Dendritic cell treated with granulocyte-macrophage colony-stimulating factor and Interleukin-4, amounts not matched to agents 40 ng/mL and 50 ng/mL, for 4 days (primary cell): ENCODE results near the gene TP73.

Experiments used
- H3K27ac Mint-ChIP-seq: one replicate; pipeline ENCODE4 v1.8.0; 2022; ENCODE audit warnings: mild to moderate bottlenecking, mixed read lengths
- H3K27me3 Mint-ChIP-seq: one replicate; pipeline ENCODE4 v1.8.0; 2022; ENCODE audit warnings: mild to moderate bottlenecking, mixed read lengths
- H3K36me3 Mint-ChIP-seq: one replicate; pipeline ENCODE4 v1.8.0; 2022; ENCODE audit warnings: low read depth, mixed read lengths
- H3K4me1 Mint-ChIP-seq: one replicate; pipeline ENCODE4 v1.8.0; 2022; ENCODE audit warnings: low read depth, mixed read lengths
- H3K4me3 Mint-ChIP-seq: one replicate; pipeline ENCODE4 v1.8.0; 2022; ENCODE audit warnings: mild to moderate bottlenecking, moderate library complexity, mixed read lengths
- H3K9me3 Mint-ChIP-seq: one replicate; pipeline ENCODE4 v1.8.0; 2022; ENCODE audit warnings: mixed read lengths
- intact Hi-C: fragments of 100-400 bp; cut with micrococcal nuclease; formaldehyde crosslinking; loops from one replicate; pipeline ENCODE4 v1.15.0; 2022

TP73 gene

GRCh38 chr1:3774276-3774945 lies 122.1 kb downstream of the TP73 start:
- Mint-ChIP-seq H3K36me3 (peaks cover 14% of the 10 kb centered on the region), H3K4me3 (no peak overlapping the region), H3K27me3 (peaks cover 32% of the 10 kb centered on the region), H3K4me1 (peaks cover 42% of the 10 kb centered on the region), H3K27ac (no peak overlapping the region), H3K9me3 (no peaks in the 10 kb centered on the region)
- intact Hi-C loops: no loop called here

- Mint-ChIP-seq H3K36me3 (peaks cover 20% of the 10 kb centered on the region), H3K27ac (no peak overlapping the region), H3K4me3 (peak overlapping the region; percentile 34), H3K9me3 (no peaks in the 10 kb centered on the region), H3K4me1 (peaks cover 46% of the 10 kb centered on the region), H3K27me3 (peaks cover 32% of the 10 kb centered on the region)
- intact Hi-C loops: no loop called here
These were observed 122.7 kb downstream of the TP73 start for GRCh38 chr1:3774946-3775489.

GRCh38 chr1:3775490-3776230 lies 123.3 kb downstream of the TP73 start:
- intact Hi-C loops: no loop called here
- Mint-ChIP-seq H3K4me3 (peak overlapping the region; percentile 34), H3K9me3 (no peaks in the 10 kb centered on the region), H3K36me3 (peaks cover 26% of the 10 kb centered on the region), H3K27ac (peak overlapping the region; percentile 12), H3K27me3 (peaks cover 27% of the 10 kb centered on the region), H3K4me1 (peaks cover 46% of the 10 kb centered on the region)

- Mint-ChIP-seq H3K4me3 (no peak overlapping the region), H3K4me1 (peaks cover 45% of the 10 kb centered on the region), H3K9me3 (no peaks in the 10 kb centered on the region), H3K36me3 (peaks cover 34% of the 10 kb centered on the region), H3K27ac (peak overlapping the region; percentile 12), H3K27me3 (peaks cover 19% of the 10 kb centered on the region)
- intact Hi-C loops: no loop called here
These were observed 124.1 kb downstream of the TP73 start for GRCh38 chr1:3776231-3776961.

- Mint-ChIP-seq H3K4me1 (peaks cover 39% of the 10 kb centered on the region), H3K27me3 (peaks cover 12% of the 10 kb centered on the region), H3K9me3 (no peaks in the 10 kb centered on the region), H3K36me3 (peaks cover 41% of the 10 kb centered on the region), H3K4me3 (no peak overlapping the region), H3K27ac (no peak overlapping the region)
- intact Hi-C loops: no loop called here
These were observed 124.8 kb downstream of the TP73 start for GRCh38 chr1:3777078-3777547.

GRCh38 chr1:3777647-3778589 lies 125.6 kb downstream of the TP73 start:
- peaks cover 10% of the 10 kb centered on the region for H3K27me3 Mint-ChIP-seq
- no peaks in the 10 kb centered on the region for H3K9me3 Mint-ChIP-seq
- intact Hi-C loops: no loop called here

GRCh38 chr1:3778590-3779264 lies 126.4 kb downstream of the TP73 start:
- Mint-ChIP-seq H3K27me3 (peaks cover 3% of the 10 kb centered on the region), H3K4me1 (peaks cover 33% of the 10 kb centered on the region), H3K36me3 (peaks cover 57% of the 10 kb centered on the region), H3K9me3 (no peaks in the 10 kb centered on the region), H3K27ac (no peak overlapping the region), H3K4me3 (no peak overlapping the region)
- intact Hi-C loops: no loop called here

More at GRCh38 chr1:3777647-3778589, 125.6 kb downstream of the TP73 start:
- Mint-ChIP-seq H3K27ac (no peak overlapping the region), H3K36me3 (peaks cover 49% of the 10 kb centered on the region), H3K4me1 (peaks cover 38% of the 10 kb centered on the region), H3K4me3 (no peak overlapping the region)

- no peak overlapping the region for H3K4me3 Mint-ChIP-seq
- H3K27ac Mint-ChIP-seq: no peak overlapping the region
- peaks cover 2% of the 10 kb centered on the region for H3K27me3 Mint-ChIP-seq
- peaks cover 64% of the 10 kb centered on the region for H3K36me3 Mint-ChIP-seq
- H3K9me3 Mint-ChIP-seq: no peaks in the 10 kb centered on the region
- peaks cover 33% of the 10 kb centered on the region for H3K4me1 Mint-ChIP-seq
- intact Hi-C loops: no loop called here
These were observed 127.1 kb downstream of the TP73 start for GRCh38 chr1:3779265-3779911.

GRCh38 chr1:3779912-3780416 lies 127.6 kb downstream of the TP73 start:
- intact Hi-C loops: no loop called here
- Mint-ChIP-seq H3K27ac (no peak overlapping the region), H3K4me3 (no peak overlapping the region), H3K36me3 (peaks cover 69% of the 10 kb centered on the region), H3K27me3 (no peaks in the 10 kb centered on the region), H3K9me3 (no peaks in the 10 kb centered on the region), H3K4me1 (peaks cover 31% of the 10 kb centered on the region)

GRCh38 chr1:3780901-3781300 lies 128.6 kb downstream of the TP73 start:
- intact Hi-C loops: no loop called here

GRCh38 chr1:3783651-3784474 lies 131.5 kb downstream of the TP73 start:
- H3K36me3 Mint-ChIP-seq: peaks cover 92% of the 10 kb centered on the region
- H3K27ac Mint-ChIP-seq: no peak overlapping the region
- intact Hi-C loops: no loop called here
- H3K9me3 Mint-ChIP-seq: no peaks in the 10 kb centered on the region
- no peaks in the 10 kb centered on the region for H3K27me3 Mint-ChIP-seq
- peaks cover 16% of the 10 kb centered on the region for H3K4me1 Mint-ChIP-seq
- no peak overlapping the region for H3K4me3 Mint-ChIP-seq

More at GRCh38 chr1:3780901-3781300, 128.6 kb downstream of the TP73 start:
- no peaks in the 10 kb centered on the region for H3K9me3 Mint-ChIP-seq
- H3K27me3 Mint-ChIP-seq: no peaks in the 10 kb centered on the region
- H3K4me3 Mint-ChIP-seq: no peak overlapping the region
- no peak overlapping the region for H3K27ac Mint-ChIP-seq
- H3K4me1 Mint-ChIP-seq: peaks cover 22% of the 10 kb centered on the region
- peaks cover 79% of the 10 kb centered on the region for H3K36me3 Mint-ChIP-seq
